GM18858 (cell line): ENCODE measurements around the gene NATD1.
"Not testable (repeated sequence)": the region's sequence is repeated elsewhere in the genome, so short reads cannot be mapped to it uniquely, and the experiment has no call there.

ENCODE experiments used
- ATAC-seq: cut with Tn5 transposase; IDR thresholded peaks from one replicate; pipeline ENCODE4 v1.9.1; 2021; ENCODE audit not compliant: unreplicated experiment

Gene NATD1

DNA sequence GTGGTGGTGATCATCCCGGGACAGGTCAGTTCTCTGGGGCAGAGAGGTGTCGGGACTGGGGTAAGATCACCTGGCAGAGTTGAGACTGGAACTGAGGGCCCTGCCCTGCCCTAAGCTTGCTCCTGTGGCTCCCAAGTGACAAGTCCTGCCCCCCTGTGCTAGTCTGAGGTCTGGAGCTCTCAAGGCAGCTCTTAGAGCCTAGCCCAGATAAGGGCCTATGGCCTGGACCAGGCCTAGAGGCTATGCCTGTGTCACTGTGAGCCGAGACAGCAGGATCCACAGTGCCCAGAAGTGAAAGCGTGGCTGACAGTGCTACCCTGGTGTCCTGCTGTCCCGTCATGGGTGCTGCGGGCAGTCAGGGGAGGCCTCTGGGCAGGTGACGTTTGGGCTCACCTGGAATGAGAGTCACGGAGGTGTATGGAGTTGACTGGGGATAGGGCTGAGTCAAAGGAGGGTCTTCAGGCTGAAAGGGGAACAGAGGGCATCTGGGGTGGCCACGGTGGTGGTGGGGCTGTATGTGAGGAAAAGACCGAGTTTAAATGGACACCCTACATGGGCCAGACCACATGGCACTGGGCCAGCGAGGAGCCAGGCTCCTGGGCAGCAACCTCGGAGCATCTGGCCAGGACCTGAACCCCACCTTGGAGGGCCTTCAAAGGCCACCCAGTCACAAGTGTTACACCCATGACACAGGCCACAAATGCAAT is 5.5 kb downstream of the NATD1 start:
- ATAC-seq = no peak

DNA sequence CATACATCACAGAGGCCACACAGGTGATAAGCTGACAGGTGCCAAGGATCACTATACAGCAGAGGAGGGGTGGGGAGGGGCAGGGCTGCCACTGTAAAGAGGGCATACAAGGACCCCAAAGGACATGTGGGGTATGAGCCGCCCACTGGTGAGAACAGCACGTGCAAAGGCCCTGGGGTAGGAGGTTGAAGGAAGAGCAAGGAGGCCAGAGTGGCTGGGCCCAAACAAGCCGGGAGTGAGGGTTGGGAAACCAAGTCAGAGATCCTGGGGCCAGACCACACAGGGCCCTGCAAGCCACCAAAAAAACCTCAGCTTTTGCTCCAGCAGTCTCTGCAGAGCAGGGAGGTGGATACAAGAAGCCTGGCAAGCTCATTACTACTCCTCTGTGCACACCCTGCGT is 6.5 kb downstream of the NATD1 start:
- no peak for ATAC-seq

DNA sequence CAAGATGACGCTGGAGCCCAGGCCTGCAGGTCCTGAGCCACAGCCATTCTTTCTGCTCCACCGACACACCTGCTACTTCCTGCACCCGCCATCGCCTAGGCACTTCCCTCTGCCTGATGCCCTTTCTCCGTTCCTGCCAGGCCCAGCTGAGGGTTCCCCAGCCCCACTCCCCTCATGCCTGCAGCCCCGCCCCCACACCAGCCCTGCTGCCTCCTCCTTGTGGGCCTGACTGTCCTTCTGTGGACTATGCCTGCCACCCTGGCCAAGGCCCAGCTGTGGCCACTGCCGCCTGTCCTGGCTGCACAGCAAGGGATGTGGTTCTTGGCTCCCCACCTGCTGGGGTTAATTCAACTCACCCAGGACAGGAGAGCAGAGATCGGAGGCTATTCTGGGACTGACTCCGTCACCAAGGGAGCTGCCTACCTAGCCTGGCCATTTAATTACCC is 7.5 kb downstream of the NATD1 start:
- no peak for ATAC-seq

DNA sequence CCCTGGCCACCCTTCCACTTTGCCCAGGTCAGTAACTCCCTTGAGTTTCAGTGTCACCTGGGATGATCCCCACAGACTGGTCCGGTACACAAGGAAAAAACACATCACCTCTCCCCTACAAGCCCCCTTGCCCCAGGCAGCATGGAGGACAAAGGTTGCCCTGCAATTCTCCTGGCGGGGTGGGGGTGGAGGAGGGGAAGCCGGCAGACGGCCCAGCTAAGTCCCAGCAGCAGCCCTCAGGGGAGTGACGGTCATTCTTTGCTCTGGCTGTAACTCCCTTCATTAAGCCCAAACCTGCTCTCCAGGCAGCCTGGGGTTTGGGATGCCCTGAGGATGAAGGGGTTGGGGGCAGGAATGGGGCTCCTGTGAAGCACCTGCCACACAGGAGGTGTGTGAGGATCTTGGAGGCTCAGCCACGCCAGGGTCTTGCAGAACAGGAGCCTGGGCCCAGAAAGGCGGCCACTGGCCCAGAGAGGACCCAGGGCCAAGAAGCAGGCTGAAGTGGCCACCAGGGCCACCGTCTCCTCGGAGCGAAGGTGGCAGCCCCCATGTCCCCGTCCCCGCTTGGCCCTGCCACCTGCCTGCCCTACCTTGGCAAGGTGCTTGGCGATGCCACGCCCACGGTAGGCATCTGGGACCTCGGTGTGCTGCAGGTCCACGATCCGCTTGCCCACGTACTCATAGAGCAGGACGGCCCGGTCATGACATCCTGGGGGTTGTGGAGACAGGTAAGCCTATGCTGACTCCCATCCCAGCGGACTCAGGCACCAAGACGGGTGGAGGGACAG is 9.5 kb downstream of the NATD1 start:
- ATAC-seq = no peak

DNA sequence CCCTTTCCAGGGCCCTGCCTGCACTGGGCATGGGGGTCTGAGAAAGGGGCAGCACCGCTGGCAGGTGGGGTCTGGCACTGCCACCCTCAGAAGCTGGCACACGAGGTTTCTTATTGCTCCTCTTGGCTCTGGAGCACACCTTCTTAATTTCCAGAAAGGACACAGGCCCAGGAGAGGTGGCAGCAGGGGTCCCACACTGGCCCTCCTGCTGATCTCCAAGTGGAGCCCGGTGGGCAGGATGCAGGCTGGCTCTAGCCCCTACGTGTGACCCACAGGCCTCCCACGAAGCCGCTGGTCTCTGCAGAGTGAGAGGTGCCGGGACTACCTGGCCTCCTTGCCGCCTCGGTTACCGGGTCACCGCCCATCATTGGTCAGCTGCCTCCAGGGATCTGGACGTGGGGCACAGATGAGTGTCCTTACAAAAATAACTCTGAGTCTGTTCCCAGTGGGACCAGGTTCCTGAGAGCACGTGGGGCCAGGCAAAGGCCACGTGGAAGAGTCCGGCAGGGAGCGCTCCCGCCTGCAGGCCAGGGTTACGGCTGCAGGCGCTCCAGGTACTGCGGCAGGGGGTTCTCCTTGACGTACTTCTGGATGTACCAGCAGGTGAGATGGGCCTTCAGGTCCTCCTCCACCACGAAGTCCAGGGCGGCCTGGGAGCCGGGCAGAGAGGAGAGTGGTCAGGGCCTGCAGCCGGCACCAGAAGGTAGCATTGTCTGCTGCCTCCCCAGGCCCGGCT is 10.3 kb downstream of the NATD1 start:
- ATAC-seq = no peak

DNA sequence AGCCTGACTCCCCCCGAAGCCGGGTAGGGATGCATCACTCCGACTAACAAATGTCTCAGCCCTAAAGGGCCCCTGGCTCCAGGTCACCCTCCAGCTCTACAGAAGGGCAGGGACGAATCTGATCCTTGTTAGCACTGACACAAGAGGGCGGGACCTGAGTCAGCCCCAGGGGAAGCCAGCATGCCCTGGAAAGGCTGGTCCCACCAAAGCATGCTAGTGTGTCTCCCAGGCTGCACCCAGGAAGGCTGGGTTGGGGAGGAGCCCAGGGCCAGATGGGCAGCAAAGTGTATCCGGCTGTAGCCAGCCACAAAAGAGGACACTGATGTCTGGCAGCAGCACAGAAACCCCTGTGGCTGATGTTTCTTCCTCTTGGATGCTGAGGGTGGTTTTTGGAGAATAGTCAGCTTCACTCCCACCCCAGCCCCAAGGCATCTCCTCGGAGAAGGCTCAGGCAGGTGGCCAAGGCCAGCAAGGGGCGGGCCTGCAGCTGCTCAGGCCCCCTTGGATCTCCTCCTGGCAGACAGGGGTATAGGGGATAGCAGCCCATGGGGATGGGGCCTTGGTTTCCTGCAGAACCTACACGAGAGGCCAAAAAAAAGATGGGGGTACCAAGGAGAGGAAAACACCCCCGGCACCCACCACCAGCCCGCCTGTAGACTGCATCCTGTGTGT is 11.0 kb downstream of the NATD1 start:
- ATAC-seq = no peak

DNA sequence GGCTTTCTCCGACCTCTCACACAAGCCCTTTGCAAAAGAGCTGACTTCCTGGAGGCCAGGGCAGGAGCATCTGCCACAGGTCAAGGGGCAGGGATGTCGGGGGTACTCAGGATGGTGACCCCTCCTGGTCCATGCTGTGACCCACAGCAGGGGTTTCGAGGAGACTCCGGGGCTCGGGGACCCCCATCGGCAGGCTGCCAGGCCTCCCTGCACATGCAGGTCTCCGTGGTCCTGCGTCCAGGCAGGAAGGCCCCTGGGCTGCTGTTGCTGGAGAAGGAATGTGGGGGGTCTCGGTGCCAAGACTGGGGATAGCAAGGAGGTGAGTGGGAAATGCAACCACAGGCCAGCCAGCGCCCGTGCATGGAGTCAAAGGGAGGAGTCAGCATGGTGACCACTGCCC is 11.6 kb downstream of the NATD1 start:
- no peak for ATAC-seq

DNA sequence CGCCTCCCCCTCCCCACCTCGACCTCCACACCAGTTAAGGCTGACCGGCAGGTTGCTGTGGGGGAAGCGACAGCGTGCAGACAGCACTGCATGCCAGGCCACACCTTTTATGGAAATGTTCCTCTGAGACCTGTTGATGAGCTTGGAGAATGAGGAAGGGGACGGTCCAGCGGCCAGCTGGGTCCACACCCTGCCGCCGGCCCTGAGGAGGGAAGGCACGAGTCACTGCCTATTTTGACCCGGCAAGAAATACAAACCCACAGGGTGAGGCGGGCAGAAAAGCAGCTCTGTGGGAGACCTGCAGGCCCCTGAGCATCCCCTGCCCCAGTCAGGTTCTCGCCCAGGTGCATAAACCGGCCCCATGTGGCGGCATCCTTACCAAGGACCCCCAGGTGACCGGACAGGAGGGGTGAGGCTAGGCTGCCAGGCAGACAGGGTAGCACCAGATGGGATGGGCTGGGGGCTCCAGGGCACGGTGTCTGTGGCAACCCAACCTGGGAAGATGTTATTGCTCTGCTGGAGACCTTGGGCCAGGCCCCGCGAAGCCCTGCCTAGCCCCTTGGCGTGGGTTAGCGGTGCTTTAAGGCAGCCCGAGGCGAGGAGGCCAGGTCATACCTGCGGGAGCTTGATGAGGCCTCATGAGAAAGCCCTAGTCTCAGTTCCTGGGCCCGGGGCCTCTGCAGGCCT is 12.7 kb downstream of the NATD1 start:
- ATAC-seq = no peak

DNA sequence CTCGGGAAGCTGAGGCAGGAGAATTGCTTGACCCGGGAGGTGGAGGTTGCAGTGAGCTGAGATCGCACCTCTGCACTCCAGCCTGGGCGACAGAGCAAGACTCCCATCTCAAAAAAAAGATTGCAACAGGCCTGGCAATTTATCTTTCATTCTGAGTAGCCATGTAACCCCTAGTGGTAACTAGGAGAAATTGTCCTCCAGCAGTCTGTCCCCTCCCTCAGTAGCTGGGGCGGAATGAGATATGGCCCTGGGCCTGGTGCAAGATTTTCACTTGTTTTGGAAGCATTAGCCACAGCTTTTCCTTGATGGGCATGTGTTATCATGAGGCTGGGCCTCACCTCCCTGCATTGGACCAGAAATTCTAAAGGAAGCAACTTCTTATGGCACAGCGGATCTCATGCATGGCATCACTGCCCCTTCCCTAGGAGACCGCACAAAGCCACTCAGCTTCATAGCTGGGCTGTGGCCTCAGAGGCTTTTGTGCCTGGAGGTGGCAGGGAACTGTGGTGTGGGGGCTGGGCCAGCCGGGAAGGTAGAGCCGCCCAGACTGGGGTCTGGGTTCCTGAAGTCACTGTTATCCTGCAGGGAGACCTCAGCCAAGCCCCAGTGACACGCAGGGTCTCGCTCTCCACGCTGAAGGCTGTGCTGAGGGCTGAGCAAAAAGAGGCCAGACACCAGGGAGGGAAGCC is 13.4 kb downstream of the NATD1 start:
- no peak for ATAC-seq

DNA sequence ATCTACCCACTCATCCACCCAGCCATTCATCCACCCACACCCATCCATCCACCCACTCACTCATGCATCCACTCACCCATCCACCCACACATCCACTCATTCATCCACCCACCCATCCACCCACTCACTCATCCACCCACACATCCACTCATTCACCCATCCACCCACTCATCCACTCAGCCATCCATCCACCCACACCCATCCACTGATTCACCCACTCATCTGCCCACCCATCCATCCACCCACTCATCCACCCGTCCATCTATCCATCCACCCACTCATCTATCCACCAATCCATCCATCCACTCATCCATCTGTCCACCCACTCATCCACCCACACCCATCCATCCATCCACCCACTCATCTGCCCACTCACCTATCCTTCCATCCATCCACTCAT is 17.3 kb downstream of the NATD1 start:
- no peak for ATAC-seq

DNA sequence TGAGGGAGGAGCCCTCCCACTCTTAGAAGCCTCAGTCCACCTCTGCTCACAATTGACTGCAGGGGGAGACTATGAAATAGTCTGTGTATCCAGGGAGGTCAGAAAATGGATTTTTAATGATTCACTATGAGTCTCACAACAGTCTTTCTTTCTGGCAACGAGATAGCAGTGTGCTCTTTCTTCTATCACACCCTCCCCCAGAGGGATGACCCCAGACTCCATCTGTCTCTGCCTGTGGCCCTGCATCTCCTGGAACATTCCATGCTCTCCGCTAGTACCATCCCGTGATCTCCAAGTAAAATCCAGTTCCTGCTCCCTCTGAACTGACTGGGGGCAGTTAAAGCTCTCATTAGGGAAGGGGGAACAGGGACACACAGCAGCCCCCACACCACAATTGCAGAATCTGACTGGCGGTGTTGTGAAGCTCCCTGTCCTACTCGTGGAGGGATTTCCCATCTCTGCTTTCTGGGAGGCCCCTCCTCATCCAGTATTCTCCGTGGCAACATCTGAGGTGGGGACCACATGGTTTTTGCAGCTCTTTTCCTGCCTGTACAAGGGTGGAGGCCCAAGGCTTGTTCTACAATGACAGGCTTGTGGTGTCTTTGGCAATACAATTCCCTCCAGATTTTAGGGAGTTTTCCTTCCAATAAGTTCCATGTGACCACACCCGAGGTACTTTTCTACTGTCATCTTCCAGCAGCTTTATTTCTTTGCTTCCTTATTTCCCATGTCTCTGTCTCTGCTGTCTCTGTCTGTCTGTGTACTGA is 19.4 kb downstream of the NATD1 start:
- ATAC-seq = no peak

DNA sequence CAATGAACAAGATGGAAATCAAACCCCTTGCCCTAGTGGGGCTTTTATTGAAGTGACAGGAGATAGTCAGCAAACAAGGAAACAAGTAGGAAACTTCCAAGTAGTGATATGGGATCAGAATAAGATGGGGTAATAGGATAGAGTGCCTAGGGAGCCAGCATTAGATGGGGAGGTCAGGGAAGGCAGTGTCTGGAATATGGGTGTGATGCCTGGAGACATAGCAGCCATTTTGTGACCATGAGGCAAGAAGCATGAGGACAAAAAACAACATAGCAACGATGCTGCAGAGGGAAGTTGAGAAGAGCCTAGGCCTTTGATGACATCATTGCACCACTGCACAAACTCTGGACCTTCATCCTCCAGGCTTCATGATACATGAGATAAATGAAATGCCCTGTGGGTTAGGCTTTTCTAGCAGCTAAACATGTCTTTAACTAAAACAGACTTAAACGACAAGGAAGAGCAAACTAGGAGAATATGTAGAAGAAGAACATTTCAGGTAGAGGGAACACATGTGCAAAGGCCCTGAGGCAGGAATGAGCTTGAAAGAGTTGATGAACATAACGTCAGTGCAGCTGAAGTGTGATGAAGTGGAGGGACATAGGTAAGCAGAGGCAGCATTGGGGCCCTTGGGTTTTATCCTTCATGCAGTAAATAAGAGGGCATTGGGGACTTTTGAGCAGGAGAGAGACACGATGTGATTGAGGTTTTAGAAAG is 21.0 kb downstream of the NATD1 start:
- no peak for ATAC-seq

DNA sequence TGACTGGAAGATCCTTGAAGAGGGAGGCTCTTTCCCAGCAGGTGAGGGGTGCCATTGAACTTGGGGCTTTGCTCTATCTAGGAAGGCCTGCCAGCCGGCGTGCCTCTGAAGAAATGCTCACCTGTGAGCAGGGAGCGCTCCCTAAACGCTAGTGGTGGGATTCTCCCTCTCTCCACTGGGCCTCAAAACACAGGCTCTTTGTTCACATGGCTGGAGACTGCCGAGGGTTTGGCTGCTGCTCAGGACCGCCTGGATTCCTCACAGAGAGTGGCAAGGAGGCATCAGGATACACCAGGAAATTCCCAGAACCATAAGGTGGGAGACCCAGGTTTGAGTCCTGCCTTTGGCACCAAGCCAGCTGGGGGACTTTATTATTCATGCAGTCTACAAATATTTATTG is 21.7 kb downstream of the NATD1 start:
- ATAC-seq = no peak

DNA sequence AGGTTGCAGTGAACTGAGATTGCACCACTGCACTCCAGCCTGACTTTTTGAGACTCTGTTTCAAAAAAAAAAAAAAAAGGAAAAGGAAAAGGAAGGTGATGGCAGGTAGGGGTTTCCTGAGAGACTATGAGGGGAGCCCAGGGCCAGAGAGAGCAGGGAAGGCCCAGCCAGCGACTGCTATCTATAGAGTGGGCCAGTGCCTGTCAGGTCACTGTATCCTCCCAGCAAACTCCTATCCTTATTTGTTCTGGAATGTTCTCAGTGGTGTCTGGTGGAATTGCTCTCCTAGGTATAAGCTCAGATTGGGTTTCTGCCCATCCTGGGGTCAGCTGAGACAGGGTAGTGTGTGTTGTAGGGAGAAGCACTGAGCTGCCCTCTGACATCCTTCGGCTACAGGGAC is 24.4 kb downstream of the NATD1 start:
- no peak for ATAC-seq

DNA sequence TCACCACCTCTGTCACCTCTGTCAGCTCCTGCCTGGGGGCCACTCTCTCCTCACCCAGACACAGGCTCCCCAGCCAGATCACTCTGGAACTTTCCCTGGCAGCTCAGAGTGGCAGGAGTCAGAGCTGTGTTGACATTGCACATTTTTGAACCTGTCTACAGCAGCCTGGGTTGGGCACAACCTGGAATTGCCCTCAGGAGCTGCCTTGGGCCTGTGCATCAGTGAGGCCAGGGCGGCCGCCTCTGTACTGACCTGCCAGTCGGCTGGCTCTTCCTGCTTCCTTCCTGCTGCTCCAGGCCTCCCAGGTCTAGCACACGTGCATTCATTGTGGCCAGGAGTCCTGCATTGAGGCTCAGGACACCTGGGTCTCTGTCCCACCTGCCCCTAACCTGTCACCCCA is 25.1 kb downstream of the NATD1 start:
- ATAC-seq = no peak

DNA sequence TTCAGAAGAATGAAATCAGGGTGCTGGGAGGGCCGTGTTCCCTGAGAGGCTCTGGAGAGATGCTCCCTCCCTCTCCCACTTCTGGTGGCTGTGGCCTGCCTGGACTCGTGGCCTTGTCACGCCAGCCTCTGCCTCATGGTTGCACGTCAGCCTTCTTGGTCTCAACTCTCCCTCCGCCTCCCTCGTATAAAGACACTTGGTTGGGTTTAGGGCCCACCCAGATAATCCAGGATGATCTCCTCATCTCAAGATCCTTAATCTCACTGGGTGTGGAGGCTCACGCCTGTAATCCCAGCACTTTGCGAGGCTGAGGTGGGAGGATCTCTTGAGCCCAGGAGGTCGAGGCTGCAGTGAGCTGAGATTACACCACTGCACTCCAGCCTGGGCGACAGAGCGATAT is 25.9 kb downstream of the NATD1 start:
- not testable (repeated sequence) for ATAC-seq

DNA sequence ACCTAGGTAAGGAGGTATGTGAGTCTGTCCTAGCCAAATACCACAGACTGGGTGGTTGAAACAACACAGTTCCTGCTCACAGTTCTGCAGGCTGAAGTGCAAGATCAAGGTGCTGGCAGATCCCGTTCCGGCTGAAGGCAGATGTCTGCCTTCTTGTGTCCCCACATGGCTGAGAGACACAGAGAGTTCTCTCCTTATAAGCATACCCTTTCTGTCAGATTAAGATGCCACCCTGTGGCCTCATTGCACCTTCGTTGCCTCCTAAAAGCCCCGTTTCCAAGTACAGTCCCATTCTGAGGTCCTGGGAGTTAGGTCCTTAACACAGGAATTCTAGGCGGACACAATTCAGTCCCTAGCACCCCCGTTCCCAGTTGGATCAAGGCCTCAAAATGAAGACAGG is 30.1 kb downstream of the NATD1 start:
- no peak for ATAC-seq

DNA sequence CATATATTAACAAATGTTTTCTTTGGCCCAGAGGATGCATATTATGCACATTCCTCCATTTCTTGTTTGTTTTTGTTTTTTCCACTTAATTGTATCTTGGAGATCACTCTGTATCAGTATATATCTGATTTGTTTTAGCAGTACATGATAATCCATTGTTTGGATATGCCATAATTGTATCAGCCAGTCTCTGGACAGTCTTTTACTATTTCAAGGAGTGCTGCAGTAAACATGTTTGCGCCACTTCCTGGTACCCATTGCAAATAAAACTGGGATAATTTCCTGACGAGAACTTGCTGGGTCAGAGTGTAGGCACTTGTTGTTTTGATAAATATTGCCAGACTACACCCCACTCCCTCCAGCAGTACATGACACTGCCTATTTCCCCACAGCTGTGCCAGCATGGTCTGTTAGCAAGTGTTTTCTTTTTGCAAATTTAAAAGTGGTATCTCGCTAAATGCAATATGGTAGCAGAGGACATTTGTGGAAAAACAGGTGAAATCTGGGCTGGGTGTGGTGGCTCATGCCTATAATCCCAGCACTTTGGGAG is 34.3 kb downstream of the NATD1 start:
- ATAC-seq = no peak

DNA sequence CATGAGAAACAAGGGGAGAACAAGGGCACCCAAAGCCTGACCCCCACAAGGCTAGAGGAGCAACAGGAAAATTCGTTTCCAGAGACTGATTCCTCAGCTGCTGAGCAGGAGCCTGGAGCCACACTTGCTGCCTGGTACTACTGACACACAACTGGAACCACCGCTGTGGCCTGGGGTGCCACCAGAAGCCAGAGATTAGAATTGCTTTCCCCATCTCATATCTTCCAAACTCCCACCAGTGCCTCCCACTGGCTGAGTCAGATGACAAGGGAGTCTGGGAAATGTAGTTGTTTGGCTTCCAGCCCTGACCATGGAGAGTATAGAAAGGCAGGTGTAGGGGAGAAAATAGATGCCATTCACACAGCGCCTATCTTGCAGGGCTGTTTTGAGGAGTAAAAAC is 35.1 kb downstream of the NATD1 start:
- ATAC-seq = no peak
